Astrocyte (in vitro differentiated cells and primary cell): ENCODE results near the gene TMEM17. TPM values are rescaled to one million over a fixed set of nuclear protein-coding genes. Genes with fewer than 3 reads are reported as not detected.
A peak's percentile ranks its signal among the peaks of the same experiment; 100 is the strongest.

Source experiments
- DNase-seq: peaks from one replicate; pipeline ENCODE4 v3.0.0-alpha.2; 2010; ENCODE audit warnings: low read depth
- FAIRE-seq: peaks from 2 replicates; lab custom pipeline; 2011; peaks lifted over from hg19 to GRCh38; lab: Jason Lieb, UNC
- H2AFZ ChIP-seq: 2 replicates; pipeline ENCODE4 v1.6.0; 2012; ENCODE audit warnings: low read depth, low read length, inconsistent platforms
- H3K27ac ChIP-seq: 2 replicates; pipeline ENCODE4 v1.5.1; 2011; ENCODE audit warnings: low read depth, low read length, inconsistent platforms
- H3K27me3 ChIP-seq: 2 replicates; pipeline ENCODE4 v1.6.0; 2011; ENCODE audit warnings: low read length, inconsistent platforms; ENCODE audit not compliant: insufficient read depth
- H3K36me3 ChIP-seq: 2 replicates; pipeline ENCODE4 v1.5.1; 2011; ENCODE audit warnings: low read length, inconsistent platforms; ENCODE audit not compliant: insufficient read depth
- H3K4me1 ChIP-seq: 2 replicates; pipeline ENCODE4 v1.5.1; 2011; ENCODE audit warnings: low read length, inconsistent platforms; ENCODE audit not compliant: insufficient read depth
- H3K4me2 ChIP-seq: 2 replicates; pipeline ENCODE4 v1.6.0; 2012; ENCODE audit warnings: low read length, inconsistent platforms
- H3K4me3 ChIP-seq: 2 replicates; pipeline ENCODE4 v1.5.1; 2011; ENCODE audit warnings: low read depth, mild to moderate bottlenecking, low read length, inconsistent platforms; ENCODE audit not compliant: insufficient read depth
- H3K79me2 ChIP-seq: 2 replicates; pipeline ENCODE4 v1.6.0; 2012; ENCODE audit warnings: mild to moderate bottlenecking, low read length, inconsistent platforms; ENCODE audit not compliant: insufficient read depth
- H3K9ac ChIP-seq: 2 replicates; pipeline ENCODE4 v1.6.0; 2012; ENCODE audit warnings: mild to moderate bottlenecking, low read length, inconsistent platforms
- H3K9me3 ChIP-seq: 2 replicates; pipeline ENCODE4 v1.5.1; 2012; ENCODE audit warnings: low read depth, mild to moderate bottlenecking, low read length, inconsistent platforms; ENCODE audit not compliant: insufficient read depth
- H4K20me1 ChIP-seq: 2 replicates; pipeline ENCODE4 v1.6.0; 2012; ENCODE audit warnings: low read length, inconsistent platforms; ENCODE audit not compliant: insufficient read depth
- H3K27ac Mint-ChIP-seq: one replicate; pipeline ENCODE4 v1.8.0; 2021; ENCODE audit warnings: mild to moderate bottlenecking, mixed read lengths; ENCODE audit not compliant: unreplicated experiment
- H3K27me3 Mint-ChIP-seq: one replicate; pipeline ENCODE4 v1.8.0; 2021; ENCODE audit warnings: low read depth, mixed read lengths; ENCODE audit not compliant: unreplicated experiment
- H3K36me3 Mint-ChIP-seq: one replicate; pipeline ENCODE4 v1.8.0; 2021; ENCODE audit warnings: low read depth, mixed read lengths; ENCODE audit not compliant: unreplicated experiment
- H3K4me1 Mint-ChIP-seq: one replicate; pipeline ENCODE4 v1.8.0; 2021; ENCODE audit warnings: low read depth, mixed read lengths; ENCODE audit not compliant: unreplicated experiment
- H3K4me3 Mint-ChIP-seq: one replicate; pipeline ENCODE4 v1.8.0; 2021; ENCODE audit warnings: mild to moderate bottlenecking, moderate library complexity, mixed read lengths; ENCODE audit not compliant: unreplicated experiment
- H3K9me3 Mint-ChIP-seq: one replicate; pipeline ENCODE4 v1.8.0; 2021; ENCODE audit warnings: mild to moderate bottlenecking, mixed read lengths; ENCODE audit not compliant: unreplicated experiment
- EZH2 ChIP-seq: IDR thresholded peaks from 2 replicates; pipeline ENCODE4 v1.6.1; 2012; ENCODE audit warnings: mild to moderate bottlenecking, low read length, inconsistent platforms; ENCODE audit not compliant: insufficient read depth
- total RNA-seq: library from RNA; stranded (reverse); gene quantifications from 2 replicates; pipeline ENCODE4 v1.2.1, GENCODE V29; 2021
- TF ChIP-seq, protein P1 (sequence below): IDR thresholded peaks from 2 replicates; pipeline ENCODE4 v1.5.1; 2011; ENCODE audit warnings: low read depth, mild to moderate bottlenecking, inconsistent platforms, low read length, moderate library complexity; ENCODE audit not compliant: insufficient read depth

The TMEM17 gene
- total RNA-seq, 1 donor from 2014 or later, result 2.7 TPM

DNA sequence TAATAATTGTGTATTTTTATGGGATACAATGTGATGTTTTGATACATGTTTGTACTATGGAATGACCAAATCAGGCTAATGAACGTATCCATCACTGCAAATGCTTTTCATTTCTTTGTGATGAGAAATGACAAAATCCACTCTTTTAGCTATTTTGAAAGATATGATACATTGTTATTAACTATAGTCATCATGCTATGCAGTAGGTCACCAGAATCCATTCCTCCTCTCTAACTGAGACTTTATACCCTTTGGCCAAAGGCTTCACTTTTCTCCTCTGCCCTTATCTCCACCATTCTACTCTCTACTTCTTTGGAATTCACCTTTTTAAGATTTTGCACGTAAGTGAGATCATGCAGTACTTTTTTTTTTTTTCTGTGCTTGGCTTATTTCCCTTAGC is 44.5 kb upstream of the TMEM17 start:
- Mint-ChIP-seq H3K36me3 (no peaks in the 10 kb centered on the region), H3K9me3 (no peaks in the 10 kb centered on the region), H3K4me1 (peaks cover 2% of the 10 kb centered on the region), H3K27me3 (no peaks in the 10 kb centered on the region), H3K27ac (no peak overlapping the region), H3K4me3 (no peak overlapping the region)
- Histone ChIP-seq H4K20me1 (no peaks in the 10 kb centered on the region), H3K9ac (no peak overlapping the region), H3K27ac (no peak overlapping the region), H3K4me2 (no peak overlapping the region), H3K27me3 (no peaks in the 10 kb centered on the region), H2AFZ (no peak overlapping the region), H3K4me3 (no peak overlapping the region), H3K36me3 (no peaks in the 10 kb centered on the region), H3K79me2 (no peaks in the 10 kb centered on the region), H3K9me3 (no peaks in the 10 kb centered on the region), H3K4me1 (no peaks in the 10 kb centered on the region)
- FAIRE-seq (no peak), DNase-seq (peak; percentile 41)
- TF ChIP-seq, protein P1, sequence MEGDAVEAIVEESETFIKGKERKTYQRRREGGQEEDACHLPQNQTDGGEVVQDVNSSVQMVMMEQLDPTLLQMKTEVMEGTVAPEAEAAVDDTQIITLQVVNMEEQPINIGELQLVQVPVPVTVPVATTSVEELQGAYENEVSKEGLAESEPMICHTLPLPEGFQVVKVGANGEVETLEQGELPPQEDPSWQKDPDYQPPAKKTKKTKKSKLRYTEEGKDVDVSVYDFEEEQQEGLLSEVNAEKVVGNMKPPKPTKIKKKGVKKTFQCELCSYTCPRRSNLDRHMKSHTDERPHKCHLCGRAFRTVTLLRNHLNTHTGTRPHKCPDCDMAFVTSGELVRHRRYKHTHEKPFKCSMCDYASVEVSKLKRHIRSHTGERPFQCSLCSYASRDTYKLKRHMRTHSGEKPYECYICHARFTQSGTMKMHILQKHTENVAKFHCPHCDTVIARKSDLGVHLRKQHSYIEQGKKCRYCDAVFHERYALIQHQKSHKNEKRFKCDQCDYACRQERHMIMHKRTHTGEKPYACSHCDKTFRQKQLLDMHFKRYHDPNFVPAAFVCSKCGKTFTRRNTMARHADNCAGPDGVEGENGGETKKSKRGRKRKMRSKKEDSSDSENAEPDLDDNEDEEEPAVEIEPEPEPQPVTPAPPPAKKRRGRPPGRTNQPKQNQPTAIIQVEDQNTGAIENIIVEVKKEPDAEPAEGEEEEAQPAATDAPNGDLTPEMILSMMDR, result no peak
- TF ChIP-seq EZH2, result no peak

- Histone ChIP-seq H3K4me3 (no peak overlapping the region), H2AFZ (no peak overlapping the region), H3K27ac (no peak overlapping the region), H3K4me2 (no peak overlapping the region), H3K9me3 (no peaks in the 10 kb centered on the region), H3K27me3 (no peaks in the 10 kb centered on the region), H3K79me2 (no peaks in the 10 kb centered on the region), H3K36me3 (no peaks in the 10 kb centered on the region), H3K4me1 (no peaks in the 10 kb centered on the region), H3K9ac (no peak overlapping the region), H4K20me1 (no peaks in the 10 kb centered on the region)
- no peak overlapping the region for H3K27ac Mint-ChIP-seq
- H3K27me3 Mint-ChIP-seq, result no peaks in the 10 kb centered on the region
- H3K36me3 Mint-ChIP-seq, result no peaks in the 10 kb centered on the region
- FAIRE-seq, result no peak
- peak; percentile 76 for DNase-seq
- peaks cover 2% of the 10 kb centered on the region for H3K4me1 Mint-ChIP-seq
- H3K4me3 Mint-ChIP-seq, result no peak overlapping the region
- TF ChIP-seq, protein P1, result no peak
- TF ChIP-seq EZH2, result no peak
- no peaks in the 10 kb centered on the region for H3K9me3 Mint-ChIP-seq
Observed at GRCh38 chr2:62547854-62548253, 41.9 kb upstream of the TMEM17 start.

DNA sequence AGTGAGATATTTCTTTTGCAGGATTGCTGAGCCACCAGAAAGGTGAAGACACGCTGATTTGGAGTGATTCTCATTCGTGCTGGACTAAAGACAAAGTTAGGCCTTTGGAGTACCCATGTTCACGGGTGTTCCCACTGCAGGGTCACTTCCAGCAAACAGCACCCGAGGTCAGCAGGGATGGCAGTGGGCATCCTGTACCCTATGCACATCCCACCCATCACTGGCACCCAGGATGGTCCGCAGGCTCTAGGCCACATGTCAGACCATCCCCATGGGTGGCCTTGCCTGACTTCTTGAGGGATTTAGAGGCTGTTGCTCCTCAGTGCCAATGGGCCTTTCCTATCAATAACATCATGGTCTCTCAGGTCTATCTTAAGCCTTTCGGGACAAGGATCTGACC is 39.3 kb upstream of the TMEM17 start:
- Histone ChIP-seq H3K27ac (no peak overlapping the region), H2AFZ (no peak overlapping the region), H3K4me3 (no peak overlapping the region), H3K79me2 (no peaks in the 10 kb centered on the region), H3K36me3 (no peaks in the 10 kb centered on the region), H3K9ac (no peak overlapping the region), H3K9me3 (no peaks in the 10 kb centered on the region), H3K4me1 (no peaks in the 10 kb centered on the region), H3K27me3 (no peaks in the 10 kb centered on the region), H4K20me1 (no peaks in the 10 kb centered on the region), H3K4me2 (no peak overlapping the region)
- H3K27me3 Mint-ChIP-seq, result no peaks in the 10 kb centered on the region
- TF ChIP-seq, protein P1, result no peak
- TF ChIP-seq EZH2, result no peak
- FAIRE-seq (no peak), DNase-seq (no peak)
- no peak overlapping the region for H3K27ac Mint-ChIP-seq
- no peaks in the 10 kb centered on the region for H3K9me3 Mint-ChIP-seq
- H3K4me3 Mint-ChIP-seq, result no peak overlapping the region
- no peaks in the 10 kb centered on the region for H3K36me3 Mint-ChIP-seq
- no peaks in the 10 kb centered on the region for H3K4me1 Mint-ChIP-seq
